ENCODE data around the gene ZNF367. TPM values are rescaled to one million over a fixed set of nuclear protein-coding genes. Genes with fewer than 3 reads are reported as not detected.

ZNF367 gene
- total and polyA plus RNA-seq, 9 of the 15 experiments (the other 6 are each of a cell fraction or from before 2014, with no cell fraction given), result 2.7 to 14.4 (median 10.0) TPM

GRCh38 chr9:96350866-96351265 is 67.3 kb downstream of the ZNF367 start (continued):
- TF ChIP-seq MGA (IDR thresholded peaks at IDR 0.05), result no peak
- TF ChIP-seq RERE (CRISPR knock-in tag; IDR thresholded peaks at IDR 0.05; ENCODE audit: borderline replicate concordance), result no peak
- TF ChIP-seq ILK (tag; IDR thresholded peaks at IDR 0.05; ENCODE audit: borderline replicate concordance, low read depth), result no peak
- no peak for TF ChIP-seq EWSR1 (IDR thresholded peaks at IDR 0.05; ENCODE audit: borderline replicate concordance, low read depth, partially characterized antibody)

Data from K562 (cell line).